HG02885 (cell line): ENCODE data around the gene DDTL.
"Not testable (repeated sequence)": the region's sequence is repeated elsewhere in the genome, so short reads cannot be mapped to it uniquely, and the experiment has no call there.

ENCODE experiments used
- ATAC-seq: cut with Tn5 transposase; IDR thresholded peaks from one replicate; pipeline ENCODE4 v1.9.1; 2021; ENCODE audit warnings: mild to moderate bottlenecking; ENCODE audit not compliant: unreplicated experiment, poor library complexity

DDTL gene

GRCh38 chr22:23969071-23969470 is 2.4 kb downstream of the DDTL start:
- no peak for ATAC-seq

DNA sequence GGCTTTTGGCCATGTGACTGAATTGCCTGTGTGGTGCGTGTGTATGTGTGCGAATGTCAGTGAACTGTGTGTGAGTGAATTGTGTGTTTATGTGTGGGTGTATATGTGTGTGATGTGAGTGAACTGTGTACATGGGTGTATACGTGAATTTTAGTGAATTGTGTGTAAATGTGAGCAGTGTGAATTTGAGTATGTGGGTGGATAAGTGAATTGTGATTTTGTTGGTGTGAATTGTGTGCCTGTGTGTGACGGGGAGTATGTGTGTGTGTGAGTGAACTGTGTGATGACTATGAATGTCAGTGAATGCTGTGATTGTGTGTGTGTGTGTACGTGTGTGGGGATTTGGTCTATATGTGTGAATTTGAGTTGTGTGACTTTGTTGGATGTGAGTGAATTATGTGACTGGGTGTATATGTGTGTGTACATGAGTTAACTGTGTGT is 3.5 kb downstream of the DDTL start:
- no peak for ATAC-seq

GRCh38 chr22:23970816-23971486 is 4.3 kb downstream of the DDTL start:
- ATAC-seq: no peak

DNA sequence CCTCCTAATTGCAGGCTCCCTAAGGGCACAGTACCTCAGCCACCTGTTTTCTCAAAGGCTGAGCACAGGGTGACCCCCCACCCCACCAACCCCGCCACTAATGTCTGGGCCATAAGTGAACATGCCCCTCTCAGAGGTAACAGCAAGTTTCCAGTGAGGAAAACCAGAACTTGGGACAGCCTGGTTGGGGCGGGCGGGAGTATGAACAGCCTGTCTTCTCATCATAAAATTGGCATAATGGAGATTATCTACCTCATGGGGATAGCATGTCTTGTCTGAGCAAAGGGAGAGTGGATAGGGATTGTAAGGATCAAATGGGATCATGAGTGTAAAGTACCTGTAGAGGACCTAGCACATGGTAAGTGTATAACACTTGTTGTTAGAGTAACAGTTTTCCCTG is 5.2 kb downstream of the DDTL start:
- ATAC-seq: not testable (repeated sequence)

DNA sequence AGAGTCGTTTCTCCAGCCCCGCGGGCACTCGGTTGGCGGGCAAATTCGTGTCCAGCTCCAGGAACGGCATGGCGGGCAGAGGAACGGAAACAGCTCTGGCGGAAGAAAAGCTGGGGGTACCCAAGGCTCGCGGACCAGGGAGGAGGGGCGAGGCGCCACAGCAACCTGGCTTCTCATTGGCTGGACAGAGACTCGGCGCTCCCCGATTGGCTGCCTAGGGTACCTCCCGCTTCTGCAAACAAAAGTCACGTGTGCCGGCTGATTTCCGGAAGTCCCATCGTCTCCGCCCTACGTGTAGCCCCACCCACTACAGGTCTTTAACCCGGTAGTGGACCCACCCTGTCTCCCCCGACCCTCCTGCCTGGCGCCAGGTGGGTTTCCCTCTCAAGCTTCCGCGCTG is 7.7 kb downstream of the DDTL start, which contains the start of gene DDT:
Gene DDT, minus strand, starts transcription at position 97 of the 400 bp plus-strand sequence. Its CDS starts 27 bp downstream, at position 70.
- ATAC-seq: peak; percentile 96

GRCh38 chr22:23974836-23975352 is 8.2 kb downstream of the DDTL start:
- not testable (repeated sequence) for ATAC-seq

- ATAC-seq: not testable (repeated sequence)
Measured at GRCh38 chr22:23977304-23977703, 10.6 kb downstream of the DDTL start.

- not testable (repeated sequence) for ATAC-seq
Measured at GRCh38 chr22:23979557-23980240, 13.0 kb downstream of the DDTL start, which contains the start of gene GSTT2. GSTT2 (plus strand) TSS chr22:23980134.

- not testable (repeated sequence) for ATAC-seq
Measured at GRCh38 chr22:23980567-23980966, 13.9 kb downstream of the DDTL start.

- ATAC-seq: no peak
Measured at GRCh38 chr22:23984430-23984829, 17.7 kb downstream of the DDTL start.

GRCh38 chr22:23986089-23986488 is 19.4 kb downstream of the DDTL start:
- ATAC-seq: not testable (repeated sequence)

GRCh38 chr22:23986538-23987178 is 20.0 kb downstream of the DDTL start:
- not testable (repeated sequence) for ATAC-seq

- ATAC-seq: not testable (repeated sequence)
Measured at GRCh38 chr22:23989583-23990244, 23.0 kb downstream of the DDTL start.

DNA sequence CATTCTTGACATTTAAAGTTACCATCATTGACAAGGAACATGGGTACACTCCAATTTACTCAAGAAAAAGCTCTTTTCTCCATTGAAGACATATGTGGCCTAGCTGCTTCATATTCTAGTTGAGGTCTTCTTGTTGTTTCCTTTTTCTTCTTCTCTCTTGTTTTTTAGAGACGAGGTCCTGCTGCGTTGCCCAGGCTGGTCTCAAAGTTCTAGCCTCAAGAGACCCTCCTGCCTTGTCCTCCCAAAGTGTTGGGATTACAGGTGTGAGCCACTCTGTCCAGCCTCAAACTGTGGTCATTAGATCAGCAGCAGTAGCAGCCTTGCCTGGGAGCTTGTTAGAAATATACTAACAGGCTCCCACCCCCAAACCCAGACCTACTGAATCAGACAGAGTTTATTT is 26.4 kb downstream of the DDTL start:
- not testable (repeated sequence) for ATAC-seq

- not testable (repeated sequence) for ATAC-seq
Measured at GRCh38 chr22:23993581-23994177, 27.0 kb downstream of the DDTL start.

DNA sequence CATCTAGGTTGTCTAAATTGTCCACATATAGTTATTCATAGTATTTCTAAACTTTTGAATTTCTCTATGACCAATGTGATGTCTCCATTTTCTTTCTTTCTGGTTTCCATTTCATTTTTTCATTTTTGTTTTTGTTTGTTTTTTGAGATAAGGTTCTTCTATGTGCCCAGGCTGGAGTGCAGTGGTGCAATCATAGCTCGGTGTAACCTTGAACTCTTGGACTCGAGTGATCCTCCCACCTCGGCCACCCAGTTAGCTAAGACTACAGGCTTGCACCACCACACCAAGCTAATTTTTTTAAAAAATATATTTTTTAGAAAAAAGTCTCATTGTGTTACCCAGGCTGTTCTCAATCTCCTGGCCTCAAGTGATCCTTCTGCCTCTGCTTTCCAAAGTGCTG is 30.4 kb downstream of the DDTL start:
- no peak for ATAC-seq

- ATAC-seq: not testable (repeated sequence)
Measured at GRCh38 chr22:23999779-24000178, 33.1 kb downstream of the DDTL start.

DNA sequence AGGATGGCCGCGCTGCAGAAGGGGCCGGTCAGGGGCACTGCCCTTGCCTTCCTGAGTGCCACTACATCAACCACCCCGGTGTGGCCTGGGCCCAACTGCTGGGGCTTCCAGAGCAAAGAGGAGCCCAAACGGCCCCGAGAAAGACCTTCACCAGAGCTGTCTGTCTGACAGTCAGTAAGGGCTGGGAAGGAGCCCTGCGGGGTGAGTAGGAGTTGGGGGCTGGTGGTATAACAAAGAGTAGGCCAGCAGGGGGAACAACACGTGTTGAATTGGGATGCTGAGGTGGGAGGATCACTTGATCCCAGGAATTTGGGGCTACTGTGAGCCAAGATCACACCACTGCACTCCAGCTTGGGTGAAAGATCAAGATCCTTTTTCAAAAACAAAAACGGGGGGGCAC is 34.6 kb downstream of the DDTL start:
- no peak for ATAC-seq

- ATAC-seq: no peak
Measured at GRCh38 chr22:24002272-24002671, 35.6 kb downstream of the DDTL start.

GRCh38 chr22:24002851-24003250 is 36.2 kb downstream of the DDTL start:
- ATAC-seq: no peak
